ENCODE measurements around the gene MCTP2. TPM values are rescaled to one million over a fixed set of nuclear protein-coding genes. Genes with fewer than 3 reads are reported as not detected.

MCTP2 gene
- total and polyA plus RNA-seq, 2 of the 13 experiments (the other 11 are each of a cell fraction or from before 2014, with no cell fraction given) = 5.1 to 8.6 TPM

DNA sequence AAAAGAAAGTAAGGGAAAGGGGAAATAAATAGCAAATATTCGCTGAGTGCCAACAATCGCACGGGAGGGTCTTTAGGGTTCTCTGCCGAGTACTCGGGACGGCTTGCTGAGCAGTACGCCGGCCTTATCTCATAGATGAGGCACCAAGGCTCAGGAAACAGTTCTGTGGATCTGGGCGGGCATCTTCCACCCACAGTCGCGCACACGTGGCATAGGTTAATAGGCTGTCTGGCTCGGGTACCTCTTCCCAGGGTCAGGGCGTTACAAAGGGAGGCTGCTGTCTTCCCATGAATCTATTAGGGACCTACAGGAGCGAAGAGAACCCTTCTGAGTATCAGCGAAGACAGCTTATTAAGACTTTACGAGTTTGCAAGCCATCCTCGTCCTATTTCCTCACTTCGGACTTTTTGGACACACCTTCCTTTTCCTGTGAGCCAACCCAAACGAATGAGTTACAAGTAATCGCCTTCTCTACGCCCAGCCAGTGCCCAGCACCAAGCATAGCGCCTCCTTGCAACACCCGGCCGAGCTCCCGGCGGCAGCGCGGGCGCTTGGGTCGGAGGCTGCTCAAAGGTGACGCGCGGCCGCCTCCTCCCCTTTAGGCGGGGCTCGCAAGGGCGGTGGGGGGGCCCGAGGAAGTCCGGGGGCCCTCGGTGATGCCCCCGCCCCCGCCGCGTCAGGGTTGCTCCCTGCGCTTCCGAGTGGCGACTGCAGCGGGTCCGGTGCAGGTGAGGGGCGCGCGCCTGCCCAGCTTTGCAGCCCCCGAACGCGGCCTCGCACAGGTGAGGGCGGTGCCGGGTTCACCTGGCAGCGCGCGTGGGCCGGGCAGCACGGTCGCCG lies at the start of gene MCTP2 (continued):
- TF ChIP-seq, protein P1, sequence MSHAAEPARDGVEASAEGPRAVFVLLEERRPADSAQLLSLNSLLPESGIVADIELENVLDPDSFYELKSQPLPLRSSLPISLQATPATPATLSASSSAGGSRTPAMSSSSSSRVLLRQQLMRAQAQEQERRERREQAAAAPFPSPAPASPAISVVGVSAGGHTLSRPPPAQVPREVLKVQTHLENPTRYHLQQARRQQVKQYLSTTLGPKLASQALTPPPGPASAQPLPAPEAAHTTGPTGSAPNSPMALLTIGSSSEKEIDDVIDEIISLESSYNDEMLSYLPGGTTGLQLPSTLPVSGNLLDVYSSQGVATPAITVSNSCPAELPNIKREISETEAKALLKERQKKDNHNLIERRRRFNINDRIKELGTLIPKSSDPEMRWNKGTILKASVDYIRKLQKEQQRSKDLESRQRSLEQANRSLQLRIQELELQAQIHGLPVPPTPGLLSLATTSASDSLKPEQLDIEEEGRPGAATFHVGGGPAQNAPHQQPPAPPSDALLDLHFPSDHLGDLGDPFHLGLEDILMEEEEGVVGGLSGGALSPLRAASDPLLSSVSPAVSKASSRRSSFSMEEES (CRISPR knock-in tag; IDR thresholded peaks at IDR 0.05) = no peak
- TF ChIP-seq, protein P2, sequence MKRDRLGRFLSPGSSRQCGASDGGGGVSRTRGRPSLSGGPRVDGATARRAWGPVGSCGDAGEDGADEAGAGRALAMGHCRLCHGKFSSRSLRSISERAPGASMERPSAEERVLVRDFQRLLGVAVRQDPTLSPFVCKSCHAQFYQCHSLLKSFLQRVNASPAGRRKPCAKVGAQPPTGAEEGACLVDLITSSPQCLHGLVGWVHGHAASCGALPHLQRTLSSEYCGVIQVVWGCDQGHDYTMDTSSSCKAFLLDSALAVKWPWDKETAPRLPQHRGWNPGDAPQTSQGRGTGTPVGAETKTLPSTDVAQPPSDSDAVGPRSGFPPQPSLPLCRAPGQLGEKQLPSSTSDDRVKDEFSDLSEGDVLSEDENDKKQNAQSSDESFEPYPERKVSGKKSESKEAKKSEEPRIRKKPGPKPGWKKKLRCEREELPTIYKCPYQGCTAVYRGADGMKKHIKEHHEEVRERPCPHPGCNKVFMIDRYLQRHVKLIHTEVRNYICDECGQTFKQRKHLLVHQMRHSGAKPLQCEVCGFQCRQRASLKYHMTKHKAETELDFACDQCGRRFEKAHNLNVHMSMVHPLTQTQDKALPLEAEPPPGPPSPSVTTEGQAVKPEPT (CRISPR knock-in tag; IDR thresholded peaks at IDR 0.05; ENCODE audit: low read depth) = no peak
- TF ChIP-seq, protein P3, sequence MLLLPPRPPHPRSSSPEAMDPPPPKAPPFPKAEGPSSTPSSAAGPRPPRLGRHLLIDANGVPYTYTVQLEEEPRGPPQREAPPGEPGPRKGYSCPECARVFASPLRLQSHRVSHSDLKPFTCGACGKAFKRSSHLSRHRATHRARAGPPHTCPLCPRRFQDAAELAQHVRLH (CRISPR knock-in tag; IDR thresholded peaks at IDR 0.05; ENCODE audit: borderline replicate concordance, low read depth) = no peak
- no peak for TF ChIP-seq STAT5B (CRISPR knock-in tag; IDR thresholded peaks at IDR 0.05)
- TF ChIP-seq, protein P4, sequence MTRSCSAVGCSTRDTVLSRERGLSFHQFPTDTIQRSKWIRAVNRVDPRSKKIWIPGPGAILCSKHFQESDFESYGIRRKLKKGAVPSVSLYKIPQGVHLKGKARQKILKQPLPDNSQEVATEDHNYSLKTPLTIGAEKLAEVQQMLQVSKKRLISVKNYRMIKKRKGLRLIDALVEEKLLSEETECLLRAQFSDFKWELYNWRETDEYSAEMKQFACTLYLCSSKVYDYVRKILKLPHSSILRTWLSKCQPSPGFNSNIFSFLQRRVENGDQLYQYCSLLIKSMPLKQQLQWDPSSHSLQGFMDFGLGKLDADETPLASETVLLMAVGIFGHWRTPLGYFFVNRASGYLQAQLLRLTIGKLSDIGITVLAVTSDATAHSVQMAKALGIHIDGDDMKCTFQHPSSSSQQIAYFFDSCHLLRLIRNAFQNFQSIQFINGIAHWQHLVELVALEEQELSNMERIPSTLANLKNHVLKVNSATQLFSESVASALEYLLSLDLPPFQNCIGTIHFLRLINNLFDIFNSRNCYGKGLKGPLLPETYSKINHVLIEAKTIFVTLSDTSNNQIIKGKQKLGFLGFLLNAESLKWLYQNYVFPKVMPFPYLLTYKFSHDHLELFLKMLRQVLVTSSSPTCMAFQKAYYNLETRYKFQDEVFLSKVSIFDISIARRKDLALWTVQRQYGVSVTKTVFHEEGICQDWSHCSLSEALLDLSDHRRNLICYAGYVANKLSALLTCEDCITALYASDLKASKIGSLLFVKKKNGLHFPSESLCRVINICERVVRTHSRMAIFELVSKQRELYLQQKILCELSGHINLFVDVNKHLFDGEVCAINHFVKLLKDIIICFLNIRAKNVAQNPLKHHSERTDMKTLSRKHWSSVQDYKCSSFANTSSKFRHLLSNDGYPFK (CRISPR knock-in tag; IDR thresholded peaks at IDR 0.05; ENCODE audit: borderline replicate concordance) = no peak
- no peak for TF ChIP-seq ZNF766 (CRISPR knock-in tag; IDR thresholded peaks at IDR 0.05; ENCODE audit: borderline replicate concordance)
- TF ChIP-seq, protein P5, sequence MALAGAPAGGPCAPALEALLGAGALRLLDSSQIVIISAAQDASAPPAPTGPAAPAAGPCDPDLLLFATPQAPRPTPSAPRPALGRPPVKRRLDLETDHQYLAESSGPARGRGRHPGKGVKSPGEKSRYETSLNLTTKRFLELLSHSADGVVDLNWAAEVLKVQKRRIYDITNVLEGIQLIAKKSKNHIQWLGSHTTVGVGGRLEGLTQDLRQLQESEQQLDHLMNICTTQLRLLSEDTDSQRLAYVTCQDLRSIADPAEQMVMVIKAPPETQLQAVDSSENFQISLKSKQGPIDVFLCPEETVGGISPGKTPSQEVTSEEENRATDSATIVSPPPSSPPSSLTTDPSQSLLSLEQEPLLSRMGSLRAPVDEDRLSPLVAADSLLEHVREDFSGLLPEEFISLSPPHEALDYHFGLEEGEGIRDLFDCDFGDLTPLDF (CRISPR knock-in tag; IDR thresholded peaks at IDR 0.05) = no peak
- no peak for TF ChIP-seq NCOA2 (CRISPR knock-in tag; IDR thresholded peaks at IDR 0.05)
- peak; percentile 73 for TF ChIP-seq RBFOX2 (IDR thresholded peaks at IDR 0.05; ENCODE audit: low read depth, low read length)
- TF ChIP-seq, protein P6, sequence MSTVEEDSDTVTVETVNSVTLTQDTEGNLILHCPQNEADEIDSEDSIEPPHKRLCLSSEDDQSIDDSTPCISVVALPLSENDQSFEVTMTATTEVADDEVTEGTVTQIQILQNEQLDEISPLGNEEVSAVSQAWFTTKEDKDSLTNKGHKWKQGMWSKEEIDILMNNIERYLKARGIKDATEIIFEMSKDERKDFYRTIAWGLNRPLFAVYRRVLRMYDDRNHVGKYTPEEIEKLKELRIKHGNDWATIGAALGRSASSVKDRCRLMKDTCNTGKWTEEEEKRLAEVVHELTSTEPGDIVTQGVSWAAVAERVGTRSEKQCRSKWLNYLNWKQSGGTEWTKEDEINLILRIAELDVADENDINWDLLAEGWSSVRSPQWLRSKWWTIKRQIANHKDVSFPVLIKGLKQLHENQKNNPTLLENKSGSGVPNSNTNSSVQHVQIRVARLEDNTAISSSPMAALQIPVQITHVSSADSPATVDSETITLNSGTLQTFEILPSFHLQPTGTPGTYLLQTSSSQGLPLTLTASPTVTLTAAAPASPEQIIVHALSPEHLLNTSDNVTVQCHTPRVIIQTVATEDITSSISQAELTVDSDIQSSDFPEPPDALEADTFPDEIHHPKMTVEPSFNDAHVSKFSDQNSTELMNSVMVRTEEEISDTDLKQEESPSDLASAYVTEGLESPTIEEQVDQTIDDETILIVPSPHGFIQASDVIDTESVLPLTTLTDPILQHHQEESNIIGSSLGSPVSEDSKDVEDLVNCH (CRISPR knock-in tag; IDR thresholded peaks at IDR 0.05) = no peak
- TF ChIP-seq, protein P7, sequence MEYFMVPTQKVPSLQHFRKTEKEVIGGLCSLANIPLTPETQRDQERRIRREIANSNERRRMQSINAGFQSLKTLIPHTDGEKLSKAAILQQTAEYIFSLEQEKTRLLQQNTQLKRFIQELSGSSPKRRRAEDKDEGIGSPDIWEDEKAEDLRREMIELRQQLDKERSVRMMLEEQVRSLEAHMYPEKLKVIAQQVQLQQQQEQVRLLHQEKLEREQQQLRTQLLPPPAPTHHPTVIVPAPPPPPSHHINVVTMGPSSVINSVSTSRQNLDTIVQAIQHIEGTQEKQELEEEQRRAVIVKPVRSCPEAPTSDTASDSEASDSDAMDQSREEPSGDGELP (IDR thresholded peaks at IDR 0.05; ENCODE audit: borderline replicate concordance, low read depth) = no peak
- no peak for TF ChIP-seq ZNF589 (CRISPR knock-in tag; conservative IDR thresholded peaks at IDR 0.05)
- TF ChIP-seq, protein P8, sequence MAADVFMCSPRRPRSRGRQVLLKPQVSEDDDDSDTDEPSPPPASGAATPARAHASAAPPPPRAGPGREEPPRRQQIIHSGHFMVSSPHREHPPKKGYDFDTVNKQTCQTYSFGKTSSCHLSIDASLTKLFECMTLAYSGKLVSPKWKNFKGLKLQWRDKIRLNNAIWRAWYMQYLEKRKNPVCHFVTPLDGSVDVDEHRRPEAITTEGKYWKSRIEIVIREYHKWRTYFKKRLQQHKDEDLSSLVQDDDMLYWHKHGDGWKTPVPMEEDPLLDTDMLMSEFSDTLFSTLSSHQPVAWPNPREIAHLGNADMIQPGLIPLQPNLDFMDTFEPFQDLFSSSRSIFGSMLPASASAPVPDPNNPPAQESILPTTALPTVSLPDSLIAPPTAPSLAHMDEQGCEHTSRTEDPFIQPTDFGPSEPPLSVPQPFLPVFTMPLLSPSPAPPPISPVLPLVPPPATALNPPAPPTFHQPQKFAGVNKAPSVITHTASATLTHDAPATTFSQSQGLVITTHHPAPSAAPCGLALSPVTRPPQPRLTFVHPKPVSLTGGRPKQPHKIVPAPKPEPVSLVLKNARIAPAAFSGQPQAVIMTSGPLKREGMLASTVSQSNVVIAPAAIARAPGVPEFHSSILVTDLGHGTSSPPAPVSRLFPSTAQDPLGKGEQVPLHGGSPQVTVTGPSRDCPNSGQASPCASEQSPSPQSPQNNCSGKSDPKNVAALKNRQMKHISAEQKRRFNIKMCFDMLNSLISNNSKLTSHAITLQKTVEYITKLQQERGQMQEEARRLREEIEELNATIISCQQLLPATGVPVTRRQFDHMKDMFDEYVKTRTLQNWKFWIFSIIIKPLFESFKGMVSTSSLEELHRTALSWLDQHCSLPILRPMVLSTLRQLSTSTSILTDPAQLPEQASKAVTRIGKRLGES (CRISPR knock-in tag; IDR thresholded peaks at IDR 0.05; ENCODE audit: borderline replicate concordance) = no peak

All from HepG2 (cell line).